K562 (cell line): ENCODE data around the gene ADORA2A. TPM values are rescaled to one million over a fixed set of nuclear protein-coding genes. Genes with fewer than 3 reads are reported as not detected.

Experiments used
- ATF2 ChIP-seq: sonication (generic); formaldehyde crosslinking; IDR thresholded peaks from 2 replicates; pipeline ENCODE4 v1.8.1; 2022; ENCODE audit warnings: missing genetic modification reagents
- ELF4 ChIP-seq: fragments of 450-650 bp; formaldehyde crosslinking; IDR thresholded peaks from 2 replicates; pipeline ENCODE4 v1.4.0; 2022; ENCODE audit warnings: missing genetic modification characterization
- FOXA1 ChIP-seq: fragments of 450-650 bp; IDR thresholded peaks from 2 replicates; pipeline ENCODE4 v1.6.1; 2016; ENCODE audit warnings: mild to moderate bottlenecking, borderline replicate concordance
- HDAC6 ChIP-seq: IDR thresholded peaks from 2 replicates; pipeline ENCODE4 v1.6.1; 2012; ENCODE audit warnings: low read depth, mild to moderate bottlenecking, control low read depth, inconsistent platforms, low read length, moderate library complexity
- L3MBTL2 ChIP-seq: fragments of 450-650 bp; IDR thresholded peaks from 2 replicates; pipeline ENCODE4 v1.6.1; 2016; ENCODE audit warnings: mild to moderate bottlenecking, moderate library complexity
- MBD1 ChIP-seq: fragments of 250-450 bp; sonication (Bioruptor Pico); IDR thresholded peaks from 2 replicates; pipeline ENCODE4 v1.8.0; 2022; ENCODE audit warnings: inconsistent platforms
- MLLT1 ChIP-seq, 2 experiments: fragments of 450-650 bp; IDR thresholded peaks; 2 replicates each; pipeline ENCODE4 v1.6.1; 2016
- MNT ChIP-seq, 2 experiments: fragments of 450-650 bp; conservative IDR thresholded peaks; 2 replicates each; pipeline ENCODE4 v1.6.1; 2017; ENCODE audit warnings: mild to moderate bottlenecking in 2 of 2, moderate library complexity in 2 of 2
- NBN ChIP-seq: fragments of 450-650 bp; IDR thresholded peaks from 2 replicates; pipeline ENCODE4 v1.6.1; 2016; ENCODE audit warnings: low read depth, mild to moderate bottlenecking
- NFYB ChIP-seq: IDR thresholded peaks from 2 replicates; pipeline ENCODE4 v1.6.1; 2011; ENCODE audit warnings: mild to moderate bottlenecking, moderate library complexity; ENCODE audit not compliant: insufficient read length; ENCODE audit errors: extremely low read depth
- POLR2G ChIP-seq: fragments of 200-400 bp; formaldehyde crosslinking; IDR thresholded peaks from 2 replicates; pipeline ENCODE4 v1.6.1; 2017; ENCODE audit warnings: low read depth, mild to moderate bottlenecking, antibody characterized with exemption, low read length, moderate library complexity
- PPARD ChIP-seq: fragments of 250-450 bp; sonication (Bioruptor Pico); IDR thresholded peaks from 2 replicates; pipeline ENCODE4 v1.8.0; 2022; ENCODE audit warnings: inconsistent platforms, mild to moderate bottlenecking, moderate library complexity
- RAD21 ChIP-seq, 2 experiments: fragments of 250-450 bp in 1 of 2; fragments of 450-650 bp in 1 of 2; sonication (Bioruptor Pico) in 1 of 2; formaldehyde crosslinking in 1 of 2; IDR thresholded peaks in 1 of 2; conservative IDR thresholded peaks in 1 of 2; 2 replicates each; pipeline versions ENCODE4 v1.4.0 to v1.8.0; 2020 to 2022; ENCODE audit warnings: mild to moderate bottlenecking in 2 of 2, moderate library complexity in 1 of 2
- SETDB1 ChIP-seq: IDR thresholded peaks from one replicate; pipeline ENCODE4 v1.6.1; 2012; ENCODE audit warnings: low read length, control low read depth, inconsistent platforms
- TBP ChIP-seq: optimal IDR thresholded peaks from 2 replicates; pipeline ENCODE3; 2011; ENCODE audit warnings: low read depth, low read length, improper control_type of control experiment
- ZBTB33 ChIP-seq: sonication (generic); formaldehyde crosslinking; IDR thresholded peaks from 2 replicates; pipeline ENCODE4 v1.8.1; 2023; ENCODE audit warnings: mild to moderate bottlenecking, missing genetic modification reagents
- ZNF146 ChIP-seq: IDR thresholded peaks from one replicate; pipeline ENCODE4 v1.6.1; 2018; ENCODE audit warnings: missing compliant biosample characterization; ENCODE audit not compliant: unreplicated experiment
- ZNF175 ChIP-seq: fragments of 200-800 bp; sonication (Bioruptor generic); IDR thresholded peaks from 2 replicates; pipeline ENCODE4 v1.6.1; 2016; ENCODE audit warnings: low read depth, mild to moderate bottlenecking, missing genetic modification characterization, missing compliant biosample characterization
- polyA plus RNA-seq, 8 experiments: library from polyadenylated mRNA; depleted of rRNA in 4 of 8; stranded (reverse) in 5 of 8; unstranded in 3 of 8; fragments of >200 nt; fragmentation: Nextera tagmentation in 2 of 8; fragmentation: Illumina TruSeq in 1 of 8; extraction: Ambion mirVana in 2 of 8; extraction: Trizol in 1 of 8; gene quantifications; 2 replicates each; pipeline versions ENCODE4 v1.2.1 to v1.2.3, GENCODE V29; 2011 to 2014; ENCODE audit warnings: inconsistent platforms in 1 of 8, missing spikeins in 1 of 8
- total RNA-seq, 7 experiments: library from RNA; depleted of rRNA in 6 of 7; stranded (reverse); fragments of >200 nt in 6 of 7; fragmentation: Illumina TruSeq in 2 of 7; extraction: Trizol in 2 of 7; gene quantifications; 2 replicates each; pipeline versions ENCODE4 v1.2.1 to v1.2.3, GENCODE V29; 2011 to 2021; ENCODE audit warnings: low replicate concordance in 1 of 7

ADORA2A gene
- total and polyA plus RNA-seq, 9 of the 15 experiments (the other 6 are each of a cell fraction or from before 2014, with no cell fraction given) = 0.15 to 2.1 (median 0.66) TPM; not detected in 2

- no peak for TF ChIP-seq ATF2 (CRISPR knock-in tag)
- no peak for TF ChIP-seq HDAC6
- TF ChIP-seq MNT (conservative IDR thresholded peaks at IDR 0.05) = peak in 1 of 2 experiments; percentile 47; a peak in 2 of 4 replicates
- TF ChIP-seq FOXA1 = no peak
- TF ChIP-seq L3MBTL2 = no peak
- peak; percentile 13 for TF ChIP-seq TBP
- no peak for TF ChIP-seq MLLT1 (IDR thresholded peaks at IDR 0.05)
- TF ChIP-seq POLR2G = 0 out of 2 replicates have a peak, but pooled peaks have one; percentile 25
- TF ChIP-seq MBD1 = no peak
- no peak for TF ChIP-seq ELF4
- no peak for TF ChIP-seq SETDB1
- no peak for TF ChIP-seq PPARD
- TF ChIP-seq ZNF146 = no peak
- no peak for TF ChIP-seq NBN
- no peak for TF ChIP-seq ZNF175
- TF ChIP-seq ZBTB33 (CRISPR knock-in tag) = 0 out of 2 replicates have a peak, but pooled peaks have one; percentile 16
- TF ChIP-seq NFYB = no peak
- TF ChIP-seq RAD21 (CRISPR knock-in tag; conservative IDR thresholded peaks at IDR 0.05 in 1 of 2, IDR thresholded peaks at IDR 0.05 in 1 of 2) = peak in 1 of 2 experiments; percentile 2; a peak in 1 of 4 replicates
Measured at GRCh38 chr22:24406322-24407277, 20.8 kb upstream of the ADORA2A start (continued).
